Pancreas (tissue), 10 donors: ENCODE results near the gene GJA4. TPM values are rescaled to one million over a fixed set of nuclear protein-coding genes. Genes with fewer than 3 reads are reported as not detected.

Experiments used
- ATAC-seq, 4 donors: fragments of 200-7000 bp; cut with Tn5 transposase; one replicate each; pipeline versions ENCODE4 v1.8.0 to v1.9.1; 2020; ENCODE audit warnings: mild to moderate bottlenecking in 4 of 4, moderate library complexity in 4 of 4
- DNase-seq, 6 donors: peaks; one replicate each; pipeline ENCODE4 v3.0.0-alpha.2; 2020
- FAIRE-seq: peaks from 2 replicates; lab custom pipeline; 2012; peaks lifted over from hg19 to GRCh38; lab: Jason Lieb, UNC
- H3K27ac ChIP-seq, 4 donors: fragments of 200-600 bp; sonication (generic); 1 replicate in 3 of 4; 2 replicates in 1 of 4; pipeline versions ENCODE4 v1.5.0 to v1.8.0; 2020
- H3K27me3 ChIP-seq, 4 donors: fragments of 200-600 bp; one replicate each; pipeline ENCODE4 v1.8.0; 2021
- H3K36me3 ChIP-seq, 3 donors: fragments of 200-600 bp; sonication (generic) in 1 of 3; one replicate each; pipeline versions ENCODE4 v1.5.0 to v1.8.0; 2020 to 2021
- H3K4me1 ChIP-seq, 3 donors: fragments of 200-600 bp; one replicate each; pipeline ENCODE4 v1.8.0; 2021
- H3K4me3 ChIP-seq, 4 donors: fragments of 200-600 bp; sonication (generic) in 2 of 4; one replicate each; pipeline versions ENCODE4 v1.5.0 to v1.8.0; 2020 to 2021
- H3K9me3 ChIP-seq, 4 donors: fragments of 200-600 bp; one replicate each; pipeline ENCODE4 v1.8.0; 2021
- CTCF ChIP-seq, 4 donors: fragments of 200-600 bp; sonication (generic) in 3 of 4; IDR thresholded peaks; one replicate each; pipeline versions ENCODE4 v1.5.0 to v1.8.0; 2021; ENCODE audit warnings: antibody characterized with exemption in 4 of 4
- WGBS, 2 donors: extraction: QIAGEN DNeasy Blood & Tissue Kit; methylation state at CpG; one replicate each; pipeline ENCODE4 v1.1.7; 2013; 5-methylcytosine and 5-hydroxymethylcytosine counted together
- intact Hi-C, 3 donors: fragments of 100-400 bp; cut with DNase I; formaldehyde crosslinking; loops; one replicate each; pipeline versions ENCODE4 v1.11.1 to v1.14.2; 2022
- polyA plus RNA-seq, 2 donors: library from polyadenylated mRNA; stranded (reverse); fragments of 200-250 nt; gene quantifications; one replicate each; pipeline ENCODE4 v1.2.3, GENCODE V29; 2013
- total RNA-seq, 6 donors: library from RNA; stranded (reverse); fragmentation: NEBNext Ultra II Directional in 4 of 6; extraction: Animal tissue kit (Norgen Biotek cat#: 25700) in 4 of 6; gene quantifications; one replicate each; pipeline versions ENCODE4 v1.2.1 to v1.2.4, GENCODE V29; 2021 to 2023
- donor health status: healthy with polysubstance abuse.
- donor health status: DM: no; HTN: no; CAD: no; lungs with moderate emphysema.
- donor health status: DM: no; HTN: no; CAD: no.
- donor health status: control.
- donor health status: control.
- donor health status: Bipolar disorder and iron deficiency.
- donor health status: DM: yes; HTN: yes; CAD: no.
- donor health status: DM: no; HTN: no; CAD: no.
- donor health status: DM: no; HTN: no; CAD: no.
- donor health status: DM: yes; HTN: yes; CAD: no.

The GJA4 gene
- total and polyA plus RNA-seq, 8 donors = 1.1 to 6.7 (median 1.6) TPM

GRCh38 chr1:34774957-34775356 lies 17.8 kb upstream of the GJA4 start:
- FAIRE-seq (no peak), ATAC-seq (no peak), DNase-seq (no peak)
- WGBS, 2 donors = 71 to 73% methylated on average over 8 of the region's 8 CpGs
- no peak for TF ChIP-seq CTCF (IDR thresholded peaks at IDR 0.05)
- Histone ChIP-seq H3K4me1 (no peaks in the 10 kb centered on the region), H3K4me3 (no peak overlapping the region), H3K27me3 (no peaks in the 10 kb centered on the region), H3K27ac (no peak overlapping the region), H3K9me3 (no peaks in the 10 kb centered on the region), H3K36me3 (no peaks in the 10 kb centered on the region)
- intact Hi-C loops = no loop called here

GRCh38 chr1:34776911-34777310 lies 15.9 kb upstream of the GJA4 start:
- Histone ChIP-seq H3K36me3 (no peaks in the 10 kb centered on the region), H3K4me1 (peaks cover 0 to 7% (median 5%) of the 10 kb centered on the region in 3 donors), H3K9me3 (no peaks in the 10 kb centered on the region), H3K27ac (no peak overlapping the region), H3K27me3 (no peaks in the 10 kb centered on the region), H3K4me3 (no peak overlapping the region)
- FAIRE-seq (no peak), DNase-seq (no peak), ATAC-seq (no peak)
- TF ChIP-seq CTCF (IDR thresholded peaks at IDR 0.05) = no peak
- WGBS, 2 donors = 70 to 76% methylated on average over 3 of the region's 3 CpGs
- intact Hi-C loops = no loop called here

- FAIRE-seq (no peak), ATAC-seq (no peak), DNase-seq (no peak)
- intact Hi-C loops = no loop called here
- Histone ChIP-seq H3K9me3 (no peaks in the 10 kb centered on the region), H3K27me3 (no peaks in the 10 kb centered on the region), H3K4me3 (no peak overlapping the region), H3K27ac (no peak overlapping the region), H3K4me1 (peaks cover 0 to 13% (median 5%) of the 10 kb centered on the region in 3 donors), H3K36me3 (no peaks in the 10 kb centered on the region)
- WGBS, 2 donors = 54 to 67% methylated on average over 10 of the region's 10 CpGs
- no peak for TF ChIP-seq CTCF (IDR thresholded peaks at IDR 0.05)
These were observed 15.1 kb upstream of the GJA4 start for GRCh38 chr1:34777519-34778321.

GRCh38 chr1:34778381-34778780 lies 14.4 kb upstream of the GJA4 start:
- DNase-seq (no peak), FAIRE-seq (no peak), ATAC-seq (no peak)
- no peak for TF ChIP-seq CTCF (IDR thresholded peaks at IDR 0.05)
- intact Hi-C loops = no loop called here
- 70 to 83% methylated on average over 6 of the region's 6 CpGs for WGBS, 2 donors
- no peak overlapping the region for H3K27ac ChIP-seq
- H3K36me3 ChIP-seq = no peaks in the 10 kb centered on the region
- H3K27me3 ChIP-seq = no peaks in the 10 kb centered on the region
- H3K4me1 ChIP-seq = peaks cover 0 to 13% (median 5%) of the 10 kb centered on the region in 3 donors
- no peak overlapping the region for H3K4me3 ChIP-seq
- H3K9me3 ChIP-seq = no peaks in the 10 kb centered on the region

- no peak overlapping the region for H3K27ac ChIP-seq
- DNase-seq (no peak), ATAC-seq (no peak), FAIRE-seq (no peak)
- H3K4me1 ChIP-seq = peaks cover 0 to 13% (median 5%) of the 10 kb centered on the region in 3 donors
- H3K9me3 ChIP-seq = no peaks in the 10 kb centered on the region
- H3K36me3 ChIP-seq = no peaks in the 10 kb centered on the region
- H3K4me3 ChIP-seq = no peak overlapping the region
- no peaks in the 10 kb centered on the region for H3K27me3 ChIP-seq
- WGBS, 2 donors = 79 to 82% methylated on average over 5 of the region's 5 CpGs
- intact Hi-C loops = no loop called here
- no peak for TF ChIP-seq CTCF (IDR thresholded peaks at IDR 0.05)
These were observed 13.8 kb upstream of the GJA4 start for GRCh38 chr1:34779005-34779404.
